ENCODE measurements around the gene PSME2. TPM values are rescaled to one million over a fixed set of nuclear protein-coding genes. Genes with fewer than 3 reads are reported as not detected.
A peak's percentile ranks its signal among the peaks of the same experiment; 100 is the strongest.

Gene PSME2
- total RNA-seq, 1 donor from 2014 or later: 173 TPM

DNA sequence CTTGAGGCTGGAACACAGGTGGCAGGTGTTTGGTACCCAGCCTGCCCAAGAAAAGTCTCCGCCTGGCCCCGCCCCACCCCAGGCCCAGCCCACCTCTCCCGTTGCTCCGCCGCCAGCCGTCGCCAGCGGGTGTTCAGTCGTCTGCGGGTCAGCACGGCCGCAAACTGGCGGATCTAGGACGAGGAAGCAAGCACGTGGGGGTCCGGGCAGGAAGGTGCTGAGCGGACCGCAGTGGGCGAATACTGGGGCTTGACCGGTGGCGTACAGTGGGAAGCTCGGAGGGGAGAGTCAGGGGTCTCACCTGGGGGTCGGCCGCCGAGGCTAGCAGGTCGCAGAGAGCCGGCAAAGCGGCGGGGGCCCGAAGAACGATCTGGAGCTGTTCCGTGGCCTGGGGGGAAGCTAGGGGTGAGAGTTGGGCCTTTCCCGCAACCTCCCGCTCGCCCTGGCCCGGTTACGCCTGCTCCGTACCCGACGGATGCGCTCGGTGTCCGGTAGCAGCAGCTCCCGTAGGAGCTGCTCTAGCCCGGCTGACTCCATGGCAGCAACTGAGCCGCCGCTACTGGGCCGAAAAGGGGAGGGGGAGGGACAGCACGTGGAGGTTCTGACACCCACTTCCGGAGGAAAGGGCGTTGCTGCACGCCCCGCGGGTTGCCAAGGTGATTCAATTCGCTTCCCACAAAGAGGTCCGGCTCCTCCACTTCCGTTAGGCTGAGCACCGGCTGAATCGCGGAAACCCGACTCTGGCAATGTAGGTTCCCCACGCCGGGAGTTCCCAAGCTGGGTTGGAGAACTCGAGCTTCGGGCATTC lies 42.0 kb upstream of the PSME2 start, which contains the start of gene IPO4:
TSS of gene IPO4 (minus strand) at position 566 of the 808 bp plus-strand sequence. CDS start at position 537, 29 bp downstream.
- peak within 1 kb of the TSS; percentile 83 for H3K4me3 ChIP-seq (ENCODE audit: insufficient read depth, low read depth, low read length)
- peaks cover 15% of the 10 kb centered on the region for H3K4me1 Mint-ChIP-seq (ENCODE audit: low read depth, unreplicated experiment)
- peaks cover 14% of the 10 kb centered on the region for H3K4me1 ChIP-seq (ENCODE audit: insufficient read depth, low read length)
- peak; percentile 97 for DNase-seq (ENCODE audit: low read depth)
- peaks cover 35% of the 10 kb centered on the region for H3K36me3 ChIP-seq (ENCODE audit: insufficient read depth, low read length)
- H3K9me3 Mint-ChIP-seq (ENCODE audit: unreplicated experiment): no peaks in the 10 kb centered on the region
- H2AFZ ChIP-seq (ENCODE audit: low read depth, low read length): peak within 1 kb of the TSS; percentile 43
- H3K27ac Mint-ChIP-seq (ENCODE audit: unreplicated experiment): peak within 1 kb of the TSS; percentile 72
- TF ChIP-seq, protein P1, sequence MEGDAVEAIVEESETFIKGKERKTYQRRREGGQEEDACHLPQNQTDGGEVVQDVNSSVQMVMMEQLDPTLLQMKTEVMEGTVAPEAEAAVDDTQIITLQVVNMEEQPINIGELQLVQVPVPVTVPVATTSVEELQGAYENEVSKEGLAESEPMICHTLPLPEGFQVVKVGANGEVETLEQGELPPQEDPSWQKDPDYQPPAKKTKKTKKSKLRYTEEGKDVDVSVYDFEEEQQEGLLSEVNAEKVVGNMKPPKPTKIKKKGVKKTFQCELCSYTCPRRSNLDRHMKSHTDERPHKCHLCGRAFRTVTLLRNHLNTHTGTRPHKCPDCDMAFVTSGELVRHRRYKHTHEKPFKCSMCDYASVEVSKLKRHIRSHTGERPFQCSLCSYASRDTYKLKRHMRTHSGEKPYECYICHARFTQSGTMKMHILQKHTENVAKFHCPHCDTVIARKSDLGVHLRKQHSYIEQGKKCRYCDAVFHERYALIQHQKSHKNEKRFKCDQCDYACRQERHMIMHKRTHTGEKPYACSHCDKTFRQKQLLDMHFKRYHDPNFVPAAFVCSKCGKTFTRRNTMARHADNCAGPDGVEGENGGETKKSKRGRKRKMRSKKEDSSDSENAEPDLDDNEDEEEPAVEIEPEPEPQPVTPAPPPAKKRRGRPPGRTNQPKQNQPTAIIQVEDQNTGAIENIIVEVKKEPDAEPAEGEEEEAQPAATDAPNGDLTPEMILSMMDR (IDR thresholded peaks at IDR 0.05; ENCODE audit: insufficient read depth, low read depth, low read length): no peak
- no peak for TF ChIP-seq EZH2 (IDR thresholded peaks at IDR 0.05; ENCODE audit: insufficient read depth, low read length)
- no peak for FAIRE-seq
- peak within 1 kb of the TSS; percentile 96 for H3K4me2 ChIP-seq (ENCODE audit: low read length)
- H3K27ac ChIP-seq (ENCODE audit: low read depth, low read length): peak within 1 kb of the TSS; percentile 64
- H4K20me1 ChIP-seq (ENCODE audit: insufficient read depth, low read length): peaks cover 25% of the 10 kb centered on the region
- H3K79me2 ChIP-seq (ENCODE audit: insufficient read depth, low read length): peaks cover 52% of the 10 kb centered on the region
- H3K27me3 ChIP-seq (ENCODE audit: insufficient read depth, low read length): no peaks in the 10 kb centered on the region
- peak within 1 kb of the TSS; percentile 91 for H3K4me3 Mint-ChIP-seq (ENCODE audit: unreplicated experiment)
- H3K36me3 Mint-ChIP-seq (ENCODE audit: low read depth, unreplicated experiment): peaks cover 16% of the 10 kb centered on the region
- no peaks in the 10 kb centered on the region for H3K27me3 Mint-ChIP-seq (ENCODE audit: low read depth, unreplicated experiment)
- H3K9me3 ChIP-seq (ENCODE audit: insufficient read depth, low read depth, low read length): no peaks in the 10 kb centered on the region
- H3K9ac ChIP-seq (ENCODE audit: low read length): peak within 1 kb of the TSS; percentile 83

DNA sequence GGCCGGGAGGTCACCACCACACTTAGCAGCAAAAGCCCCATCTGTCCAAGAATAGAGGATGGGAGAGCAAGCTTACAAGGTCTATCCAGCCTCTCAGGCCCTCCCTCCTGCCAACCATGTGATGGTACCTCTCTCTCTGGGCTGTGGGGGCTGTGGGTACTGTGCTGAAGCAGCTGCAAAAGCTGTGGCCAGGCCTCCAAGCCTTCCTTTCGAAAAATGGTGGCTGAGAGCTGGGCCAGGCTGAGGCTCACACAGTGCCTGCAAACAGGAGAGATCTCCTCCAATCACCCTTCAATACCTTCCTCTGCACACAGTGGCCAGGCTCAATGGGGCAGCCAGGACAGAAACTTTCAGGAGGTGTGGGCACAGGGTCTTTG lies 41.1 kb upstream of the PSME2 start:
- Histone ChIP-seq H3K4me3 (ENCODE audit: insufficient read depth, low read depth, low read length) (peak overlapping the region; percentile 83), H4K20me1 (ENCODE audit: insufficient read depth, low read length) (peaks cover 27% of the 10 kb centered on the region), H2AFZ (ENCODE audit: low read depth, low read length) (no peak overlapping the region), H3K4me1 (ENCODE audit: insufficient read depth, low read length) (peaks cover 14% of the 10 kb centered on the region), H3K27ac (ENCODE audit: low read depth, low read length) (no peak overlapping the region), H3K9me3 (ENCODE audit: insufficient read depth, low read depth, low read length) (no peaks in the 10 kb centered on the region), H3K9ac (ENCODE audit: low read length) (peak overlapping the region; percentile 83), H3K79me2 (ENCODE audit: insufficient read depth, low read length) (peaks cover 45% of the 10 kb centered on the region), H3K27me3 (ENCODE audit: insufficient read depth, low read length) (no peaks in the 10 kb centered on the region), H3K36me3 (ENCODE audit: insufficient read depth, low read length) (peaks cover 30% of the 10 kb centered on the region), H3K4me2 (ENCODE audit: low read length) (peak overlapping the region; percentile 96)
- peak overlapping the region; percentile 47 for H3K27ac Mint-ChIP-seq (ENCODE audit: unreplicated experiment)
- DNase-seq (ENCODE audit: low read depth) (no peak), FAIRE-seq (no peak)
- TF ChIP-seq EZH2 (IDR thresholded peaks at IDR 0.05; ENCODE audit: insufficient read depth, low read length): no peak
- TF ChIP-seq, protein P1 (IDR thresholded peaks at IDR 0.05; ENCODE audit: insufficient read depth, low read depth, low read length): no peak
- peak overlapping the region; percentile 91 for H3K4me3 Mint-ChIP-seq (ENCODE audit: unreplicated experiment)
- no peaks in the 10 kb centered on the region for H3K9me3 Mint-ChIP-seq (ENCODE audit: unreplicated experiment)
- no peaks in the 10 kb centered on the region for H3K27me3 Mint-ChIP-seq (ENCODE audit: low read depth, unreplicated experiment)
- H3K36me3 Mint-ChIP-seq (ENCODE audit: low read depth, unreplicated experiment): peaks cover 11% of the 10 kb centered on the region
- peaks cover 15% of the 10 kb centered on the region for H3K4me1 Mint-ChIP-seq (ENCODE audit: low read depth, unreplicated experiment)

Data from astrocyte (in vitro differentiated cells and primary cell).